HEK293 (cell line): ENCODE data around the gene ARL8A.

Source experiments
- CTCF ChIA-PET: fragments of 350-600 bp; formaldehyde crosslinking; extraction: SDS; loops from one replicate; lab custom pipeline; 2021; ENCODE audit warnings: antibody characterized with exemption; lab: Yijun Ruan, JAX
- POLR2A ChIA-PET: fragments of 300-600 bp; formaldehyde crosslinking; extraction: SDS; loops from one replicate; lab custom pipeline; 2020; ENCODE audit warnings: antibody characterized with exemption, inconsistent platforms; lab: Yijun Ruan, JAX
- H3K27ac ChIP-seq: fragments of 200-500 bp; sonication (Bioruptor generic); 2 replicates; pipeline ENCODE4 v1.5.1; 2014; ENCODE audit warnings: low read depth, low read length, control low read depth, inconsistent platforms; ENCODE audit errors: extremely low read depth
- H3K36me3 ChIP-seq, 2 experiments: fragments of 200-500 bp in 1 of 2; sonication (Bioruptor generic) in 1 of 2; 1 replicate in 1 of 2; 2 replicates in 1 of 2; pipeline ENCODE4 v1.5.1; 2014 to 2017; ENCODE audit warnings: inconsistent platforms in 2 of 2, low read length in 2 of 2; ENCODE audit not compliant: control insufficient read depth in 2 of 2, insufficient read depth in 1 of 2
- H3K4me1 ChIP-seq: fragments of 200-500 bp; sonication (Bioruptor generic); 2 replicates; pipeline ENCODE4 v1.5.1; 2014; ENCODE audit warnings: mild to moderate bottlenecking, low read length, inconsistent platforms; ENCODE audit not compliant: control insufficient read depth, insufficient read depth
- H3K4me3 ChIP-seq: 2 replicates; pipeline ENCODE4 v1.5.1; 2011; ENCODE audit warnings: low read depth, mild to moderate bottlenecking, control low read depth, low read length, moderate library complexity
- H3K9me3 ChIP-seq: fragments of 200-500 bp; sonication (Bioruptor generic); 2 replicates; pipeline ENCODE4 v1.5.1; 2014; ENCODE audit warnings: low read depth, low read length, inconsistent platforms; ENCODE audit not compliant: control insufficient read depth, insufficient read depth
- HOXA7 ChIP-seq: sonication (generic); formaldehyde crosslinking; IDR thresholded peaks from 2 replicates; pipeline ENCODE4 v1.8.1; 2022; ENCODE audit warnings: missing genetic modification reagents, borderline replicate concordance
- KLF1 ChIP-seq: fragments of 450-650 bp; formaldehyde crosslinking; IDR thresholded peaks from 2 replicates; pipeline ENCODE4 v1.5.1; 2016; ENCODE audit warnings: missing biosample characterization, missing genetic modification characterization
- KLF17 ChIP-seq: fragments of 450-650 bp; formaldehyde crosslinking; IDR thresholded peaks from 2 replicates; pipeline ENCODE4 v1.5.1; 2016; ENCODE audit warnings: missing biosample characterization, missing genetic modification characterization
- PRDM1 ChIP-seq: fragments of 450-650 bp; formaldehyde crosslinking; IDR thresholded peaks from 2 replicates; pipeline ENCODE4; 2016; ENCODE audit warnings: missing biosample characterization, missing genetic modification characterization
- SP3 ChIP-seq: fragments of 450-650 bp; formaldehyde crosslinking; IDR thresholded peaks from 2 replicates; pipeline ENCODE4 v1.5.1; 2016; ENCODE audit warnings: missing biosample characterization, missing genetic modification characterization
- TRIM28 ChIP-seq: IDR thresholded peaks from 2 replicates; pipeline ENCODE4 v1.6.1; 2011; ENCODE audit warnings: low read length, control low read depth, borderline replicate concordance
- YY1 ChIP-seq: fragments of 450-650 bp; formaldehyde crosslinking; IDR thresholded peaks from 2 replicates; pipeline ENCODE4 v1.5.1; 2018; ENCODE audit warnings: missing biosample characterization, missing genetic modification characterization
- ZBTB17 ChIP-seq: fragments of 450-650 bp; formaldehyde crosslinking; IDR thresholded peaks from 2 replicates; pipeline ENCODE4 v1.5.1; 2016; ENCODE audit warnings: missing biosample characterization, missing genetic modification characterization
- ZBTB48 ChIP-seq: fragments of 450-650 bp; formaldehyde crosslinking; IDR thresholded peaks from 2 replicates; pipeline ENCODE4 v1.5.1; 2016; ENCODE audit warnings: missing biosample characterization, missing genetic modification characterization
- ZEB2 ChIP-seq: fragments of 450-650 bp; formaldehyde crosslinking; IDR thresholded peaks from 2 replicates; pipeline ENCODE4 v1.5.1; 2016; ENCODE audit warnings: missing biosample characterization, missing genetic modification characterization
- ZNF10 ChIP-seq: fragments of 450-650 bp; formaldehyde crosslinking; IDR thresholded peaks from 2 replicates; pipeline ENCODE4 v1.5.1; 2017; ENCODE audit warnings: missing biosample characterization, missing genetic modification characterization
- ZNF112 ChIP-seq: fragments of 450-650 bp; formaldehyde crosslinking; IDR thresholded peaks from 2 replicates; pipeline ENCODE4 v1.5.0; 2017; ENCODE audit warnings: missing biosample characterization, missing genetic modification characterization
- ZNF26 ChIP-seq: fragments of 450-650 bp; formaldehyde crosslinking; IDR thresholded peaks from 2 replicates; pipeline ENCODE4 v1.5.1; 2016; ENCODE audit warnings: missing biosample characterization, missing genetic modification characterization
- ZNF302 ChIP-seq: fragments of 450-650 bp; formaldehyde crosslinking; IDR thresholded peaks from 2 replicates; pipeline ENCODE4 v1.5.1; 2016; ENCODE audit warnings: missing biosample characterization, missing genetic modification characterization, low read depth
- ZNF544 ChIP-seq: fragments of 450-650 bp; formaldehyde crosslinking; IDR thresholded peaks from 2 replicates; pipeline ENCODE4 v1.5.0; 2017; ENCODE audit warnings: missing biosample characterization, missing genetic modification characterization
- ZNF596 ChIP-seq: fragments of 450-650 bp; IDR thresholded peaks from 2 replicates; pipeline ENCODE4 v1.5.0; 2018; ENCODE audit warnings: missing biosample characterization, mild to moderate bottlenecking, missing genetic modification characterization, moderate library complexity
- ZNF692 ChIP-seq: fragments of 450-650 bp; formaldehyde crosslinking; IDR thresholded peaks from 2 replicates; pipeline ENCODE4 v1.5.1; 2016; ENCODE audit warnings: missing biosample characterization, missing genetic modification characterization
- ZNF76 ChIP-seq: fragments of 450-650 bp; formaldehyde crosslinking; IDR thresholded peaks from 2 replicates; pipeline ENCODE4; 2016; ENCODE audit warnings: low read depth, missing biosample characterization, missing genetic modification characterization, borderline replicate concordance
- ZNF777 ChIP-seq: fragments of 450-650 bp; formaldehyde crosslinking; IDR thresholded peaks from 2 replicates; pipeline ENCODE4 v1.5.1; 2017; ENCODE audit warnings: missing biosample characterization, missing genetic modification characterization, borderline replicate concordance
- TF ChIP-seq, protein P1 (sequence below): fragments of 450-650 bp; formaldehyde crosslinking; IDR thresholded peaks from 2 replicates; pipeline ENCODE4 v1.5.1; 2016; ENCODE audit warnings: missing biosample characterization, missing genetic modification characterization
- TF ChIP-seq, protein P2 (sequence below): fragments of 450-650 bp; formaldehyde crosslinking; IDR thresholded peaks from 2 replicates; pipeline ENCODE4 v1.5.1; 2016; ENCODE audit warnings: missing biosample characterization, missing genetic modification characterization, borderline replicate concordance

Gene ARL8A

GRCh38 chr1:202143768-202144401 is 652 bp downstream of the ARL8A start (continued):
- TF ChIP-seq ZNF26 (tag by site-specific recombination) (no peak), ZEB2 (tag by site-specific recombination) (peak; percentile 64), ZNF692 (peak; percentile 31; the same call in 1 of the 2 replicates), ZNF596 (no peak), SP3 (tag by site-specific recombination) (peak; percentile 77)

GRCh38 chr1:202143011-202143767 is 1.3 kb downstream of the ARL8A start:
- peak overlapping the region; percentile 90 for H3K27ac ChIP-seq
- ChIA-PET POLR2A (interaction anchor here (2.4 kb wide), 1 partner anchor 12 kb away, joined by 8 read pairs; no protein-coding TSS in a partner anchor), CTCF (interaction anchor here (0.6 to 3.2 kb wide), 8 partner anchors 9 to 276 kb away, joined by 3 to 16 read pairs (median 4); no protein-coding TSS in a partner anchor)
- peaks cover 0 to 21% of the 10 kb centered on the region in 2 experiments; a peak in 1 of 3 replicates for H3K36me3 ChIP-seq
- no peaks in the 10 kb centered on the region; the same call in 1 of the 2 replicates for H3K4me1 ChIP-seq
- no peak for TF ChIP-seq ZNF302
- TF ChIP-seq YY1 (tag by site-specific recombination) = no peak
- no peak for TF ChIP-seq PRDM1 (tag by site-specific recombination)
- TF ChIP-seq ZBTB17 = no peak
- TF ChIP-seq ZNF777 (tag by site-specific recombination) = no peak
- no peak for TF ChIP-seq ZNF10 (tag by site-specific recombination)
- peak; percentile 15; the same call in 1 of the 2 replicates for TF ChIP-seq KLF17 (tag by site-specific recombination)
- TF ChIP-seq ZNF112 (tag by site-specific recombination) = no peak
- TF ChIP-seq, protein P1, sequence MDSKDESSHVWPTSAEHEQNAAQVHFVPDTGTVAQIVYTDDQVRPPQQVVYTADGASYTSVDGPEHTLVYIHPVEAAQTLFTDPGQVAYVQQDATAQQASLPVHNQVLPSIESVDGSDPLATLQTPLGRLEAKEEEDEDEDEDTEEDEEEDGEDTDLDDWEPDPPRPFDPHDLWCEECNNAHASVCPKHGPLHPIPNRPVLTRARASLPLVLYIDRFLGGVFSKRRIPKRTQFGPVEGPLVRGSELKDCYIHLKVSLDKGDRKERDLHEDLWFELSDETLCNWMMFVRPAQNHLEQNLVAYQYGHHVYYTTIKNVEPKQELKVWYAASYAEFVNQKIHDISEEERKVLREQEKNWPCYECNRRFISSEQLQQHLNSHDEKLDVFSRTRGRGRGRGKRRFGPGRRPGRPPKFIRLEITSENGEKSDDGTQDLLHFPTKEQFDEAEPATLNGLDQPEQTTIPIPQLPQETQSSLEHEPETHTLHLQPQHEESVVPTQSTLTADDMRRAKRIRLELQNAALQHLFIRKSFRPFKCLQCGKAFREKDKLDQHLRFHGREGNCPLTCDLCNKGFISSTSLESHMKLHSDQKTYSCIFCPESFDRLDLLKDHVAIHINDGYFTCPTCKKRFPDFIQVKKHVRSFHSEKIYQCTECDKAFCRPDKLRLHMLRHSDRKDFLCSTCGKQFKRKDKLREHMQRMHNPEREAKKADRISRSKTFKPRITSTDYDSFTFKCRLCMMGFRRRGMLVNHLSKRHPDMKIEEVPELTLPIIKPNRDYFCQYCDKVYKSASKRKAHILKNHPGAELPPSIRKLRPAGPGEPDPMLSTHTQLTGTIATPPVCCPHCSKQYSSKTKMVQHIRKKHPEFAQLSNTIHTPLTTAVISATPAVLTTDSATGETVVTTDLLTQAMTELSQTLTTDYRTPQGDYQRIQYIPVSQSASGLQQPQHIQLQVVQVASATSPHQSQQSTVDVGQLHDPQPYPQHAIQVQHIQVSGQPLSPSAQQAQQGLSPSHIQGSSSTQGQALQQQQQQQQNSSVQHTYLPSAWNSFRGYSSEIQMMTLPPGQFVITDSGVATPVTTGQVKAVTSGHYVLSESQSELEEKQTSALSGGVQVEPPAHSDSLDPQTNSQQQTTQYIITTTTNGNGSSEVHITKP (tag by site-specific recombination) = peak; percentile 57
- TF ChIP-seq TRIM28 = no peak
- no peak for TF ChIP-seq ZNF544
- peak; percentile 85 for TF ChIP-seq ZNF76
- TF ChIP-seq, protein P2, sequence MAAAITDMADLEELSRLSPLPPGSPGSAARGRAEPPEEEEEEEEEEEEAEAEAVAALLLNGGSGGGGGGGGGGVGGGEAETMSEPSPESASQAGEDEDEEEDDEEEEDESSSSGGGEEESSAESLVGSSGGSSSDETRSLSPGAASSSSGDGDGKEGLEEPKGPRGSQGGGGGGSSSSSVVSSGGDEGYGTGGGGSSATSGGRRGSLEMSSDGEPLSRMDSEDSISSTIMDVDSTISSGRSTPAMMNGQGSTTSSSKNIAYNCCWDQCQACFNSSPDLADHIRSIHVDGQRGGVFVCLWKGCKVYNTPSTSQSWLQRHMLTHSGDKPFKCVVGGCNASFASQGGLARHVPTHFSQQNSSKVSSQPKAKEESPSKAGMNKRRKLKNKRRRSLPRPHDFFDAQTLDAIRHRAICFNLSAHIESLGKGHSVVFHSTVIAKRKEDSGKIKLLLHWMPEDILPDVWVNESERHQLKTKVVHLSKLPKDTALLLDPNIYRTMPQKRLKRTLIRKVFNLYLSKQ = no peak
- TF ChIP-seq ZBTB48 (tag by site-specific recombination) = 0 out of 2 replicates have a peak, but pooled peaks have one; percentile 46
- no peak for TF ChIP-seq HOXA7 (CRISPR knock-in tag)
- 0 out of 2 replicates have a peak, but pooled peaks have one; percentile 9 for TF ChIP-seq KLF1 (tag by site-specific recombination)
- H3K4me3 ChIP-seq = peak overlapping the region; percentile 79
- H3K9me3 ChIP-seq = no peaks in the 10 kb centered on the region
